CD4-positive, alpha-beta memory T cell (primary cell): Measurements from ENCODE around the gene NPVF. TPM values are rescaled to one million over a fixed set of nuclear protein-coding genes. Genes with fewer than 3 reads are reported as not detected.

Source experiments
- CTCF ChIA-PET: fragments of 350-600 bp; sonication (Branson Sonifier 250); formaldehyde crosslinking; loops from one replicate; lab custom pipeline; 2021; ENCODE audit warnings: inconsistent platforms; ENCODE audit not compliant: partially characterized antibody; lab: Charles Lee
- POLR2A ChIA-PET: fragments of 350-600 bp; sonication (Branson Sonifier 250); formaldehyde crosslinking; loops from one replicate; lab custom pipeline; 2021; ENCODE audit not compliant: partially characterized antibody; lab: Charles Lee
- DNase-seq, 5 donors: peaks; one replicate each; pipeline versions ENCODE4 v3.0.0 to v3.0.0-alpha.2; 2020 to 2022; ENCODE audit warnings: mixed read lengths in 1 of 5
- H3K27ac ChIP-seq: one replicate; pipeline ENCODE4 v1.7.0; 2013; ENCODE audit warnings: low read depth, low read length
- H3K27me3 ChIP-seq: 2 replicates; pipeline ENCODE4 v1.7.0; 2013; ENCODE audit warnings: mild to moderate bottlenecking, low read length, moderate library complexity; ENCODE audit not compliant: insufficient read depth
- H3K36me3 ChIP-seq: 2 replicates; pipeline ENCODE4 v1.7.0; 2013; ENCODE audit warnings: mild to moderate bottlenecking, low read length, moderate library complexity; ENCODE audit not compliant: insufficient read depth
- H3K4me1 ChIP-seq: 2 replicates; pipeline ENCODE4 v1.7.0; 2013; ENCODE audit warnings: mild to moderate bottlenecking, low read length, moderate library complexity; ENCODE audit not compliant: insufficient read depth
- H3K4me3 ChIP-seq, 2 donors: one replicate each; pipeline ENCODE4 v1.7.0; 2013; ENCODE audit warnings: low read length in 2 of 2, mild to moderate bottlenecking in 1 of 2
- H3K9me3 ChIP-seq, 2 donors: one replicate each; pipeline ENCODE4 v1.7.0; 2013; ENCODE audit warnings: low read length in 2 of 2, control low read depth in 1 of 2; ENCODE audit not compliant: control insufficient read depth in 1 of 2
- H3K27ac Mint-ChIP-seq, 7 donors: one replicate each; pipeline ENCODE4 v1.8.0; 2020 to 2021; ENCODE audit warnings: mixed read lengths in 7 of 7, mild to moderate bottlenecking in 6 of 7, inconsistent platforms in 3 of 7, moderate library complexity in 3 of 7
- H3K27me3 Mint-ChIP-seq, 2 donors: one replicate each; pipeline ENCODE4 v1.8.0; 2020 to 2021; ENCODE audit warnings: mixed read lengths in 2 of 2
- H3K36me3 Mint-ChIP-seq, 2 donors: one replicate each; pipeline ENCODE4 v1.8.0; 2020 to 2021; ENCODE audit warnings: mixed read lengths in 2 of 2, inconsistent platforms in 1 of 2, mild to moderate bottlenecking in 1 of 2
- H3K4me1 Mint-ChIP-seq, 4 donors: one replicate each; pipeline ENCODE4 v1.8.0; 2020 to 2021; ENCODE audit warnings: mixed read lengths in 4 of 4, mild to moderate bottlenecking in 1 of 4
- H3K4me3 Mint-ChIP-seq, 8 donors: one replicate each; pipeline ENCODE4 v1.8.0; 2020 to 2021; ENCODE audit warnings: mixed read lengths in 8 of 8, mild to moderate bottlenecking in 7 of 8, moderate library complexity in 6 of 8, inconsistent platforms in 3 of 8
- H3K9me3 Mint-ChIP-seq, 8 donors: one replicate each; pipeline ENCODE4 v1.8.0; 2020 to 2021; ENCODE audit warnings: mixed read lengths in 8 of 8, mild to moderate bottlenecking in 5 of 8, inconsistent platforms in 3 of 8, moderate library complexity in 1 of 8
- intact Hi-C: fragments of 100-400 bp; cut with micrococcal nuclease; formaldehyde crosslinking; loops from one replicate; pipeline ENCODE4 v1.15.1; 2023
- polyA plus RNA-seq, 2 donors: library from polyadenylated mRNA; unstranded; fragments of 300-500 nt; fragmentation: Illumina TruSeq; gene quantifications; one replicate each; pipeline ENCODE4 v1.2.3, GENCODE V29; 2021
- total RNA-seq, 2 experiments: library from RNA; stranded (reverse); gene quantifications; one replicate each; pipeline ENCODE4 v1.2.3, GENCODE V29; 2021

NPVF gene
- total and polyA plus RNA-seq, 4 experiments from 2014 or later, result not detected

GRCh38 chr7:25216837-25217236 is 11.4 kb downstream of the NPVF start:
- H3K9me3 ChIP-seq, result no peaks in the 10 kb centered on the region
- no peak overlapping the region for H3K27ac ChIP-seq
- POLR2A ChIA-PET, result no interaction called here
- peak in 4 of 5 donors; percentile 20 to 42 (median 28) for DNase-seq
- no peaks in the 10 kb centered on the region for H3K36me3 ChIP-seq
- Mint-ChIP-seq H3K9me3 (no peaks in the 10 kb centered on the region), H3K36me3 (no peaks in the 10 kb centered on the region), H3K4me1 (no peaks in the 10 kb centered on the region), H3K27ac (no peak overlapping the region), H3K27me3 (peaks cover 15 to 25% of the 10 kb centered on the region in 2 donors), H3K4me3 (no peak overlapping the region)
- H3K4me1 ChIP-seq, result no peaks in the 10 kb centered on the region
- no peak overlapping the region for H3K4me3 ChIP-seq
- intact Hi-C loops, result no loop called here
- CTCF ChIA-PET, result interaction anchor here (0.7 to 2.5 kb wide), 11 partner anchors 8 to 370 kb away, joined by 3 to 8 read pairs (median 5); no protein-coding TSS in a partner anchor
- no peaks in the 10 kb centered on the region for H3K27me3 ChIP-seq

GRCh38 chr7:25215694-25216335 is 12.5 kb downstream of the NPVF start:
- Histone ChIP-seq H3K4me1 (no peaks in the 10 kb centered on the region), H3K27me3 (no peaks in the 10 kb centered on the region), H3K4me3 (no peak overlapping the region), H3K9me3 (no peaks in the 10 kb centered on the region), H3K36me3 (no peaks in the 10 kb centered on the region), H3K27ac (no peak overlapping the region)
- no peak overlapping the region for H3K27ac Mint-ChIP-seq
- peaks cover 14 to 17% of the 10 kb centered on the region in 2 donors for H3K27me3 Mint-ChIP-seq
- POLR2A ChIA-PET, result no interaction called here
- no peak for DNase-seq
- H3K9me3 Mint-ChIP-seq, result peaks cover 0 to 4% (median 0%) of the 10 kb centered on the region in 8 donors
- peaks cover 0 to 2% (median 0%) of the 10 kb centered on the region in 4 donors for H3K4me1 Mint-ChIP-seq
- H3K36me3 Mint-ChIP-seq, result no peaks in the 10 kb centered on the region
- CTCF ChIA-PET, result interaction anchor here (1.1 to 2.5 kb wide), 3 partner anchors 10 to 19 kb away, joined by 4 to 8 read pairs (median 5); no protein-coding TSS in a partner anchor
- H3K4me3 Mint-ChIP-seq, result no peak overlapping the region
- intact Hi-C loops, result no loop called here

GRCh38 chr7:25208525-25209221 is 19.6 kb downstream of the NPVF start:
- H3K4me1 ChIP-seq, result no peaks in the 10 kb centered on the region
- no peaks in the 10 kb centered on the region for H3K9me3 ChIP-seq
- no peaks in the 10 kb centered on the region for H3K36me3 ChIP-seq
- peaks cover 25 to 27% of the 10 kb centered on the region in 2 donors for H3K27me3 Mint-ChIP-seq
- H3K4me3 Mint-ChIP-seq, result no peak overlapping the region
- peaks cover 0 to 8% (median 3%) of the 10 kb centered on the region in 8 donors for H3K9me3 Mint-ChIP-seq
- DNase-seq, result no peak
- intact Hi-C loops, result no loop called here
- CTCF ChIA-PET, result interaction anchor here (1.7 kb wide), 1 partner anchor 9 kb away, joined by 8 read pairs; no protein-coding TSS in a partner anchor
- H3K27ac ChIP-seq, result no peak overlapping the region
- peaks cover 0 to 2% (median 0%) of the 10 kb centered on the region in 4 donors for H3K4me1 Mint-ChIP-seq
- no peaks in the 10 kb centered on the region for H3K36me3 Mint-ChIP-seq
- no peak overlapping the region for H3K27ac Mint-ChIP-seq
- POLR2A ChIA-PET, result no interaction called here
- H3K27me3 ChIP-seq, result no peaks in the 10 kb centered on the region
- H3K4me3 ChIP-seq, result no peak overlapping the region

- H3K27me3 ChIP-seq, result no peaks in the 10 kb centered on the region
- Mint-ChIP-seq H3K27me3 (peaks cover 26 to 32% of the 10 kb centered on the region in 2 donors), H3K36me3 (no peaks in the 10 kb centered on the region), H3K4me3 (no peak overlapping the region), H3K4me1 (peaks cover 0 to 2% (median 0%) of the 10 kb centered on the region in 4 donors), H3K27ac (no peak overlapping the region), H3K9me3 (peaks cover 0 to 8% (median 3%) of the 10 kb centered on the region in 8 donors)
- H3K27ac ChIP-seq, result no peak overlapping the region
- intact Hi-C loops, result no loop called here
- H3K9me3 ChIP-seq, result no peaks in the 10 kb centered on the region
- no peaks in the 10 kb centered on the region for H3K4me1 ChIP-seq
- H3K4me3 ChIP-seq, result no peak overlapping the region
- CTCF ChIA-PET, result interaction anchor here (1.7 kb wide), 2 partner anchors 9 to 360 kb away, joined by 4 to 8 read pairs; no protein-coding TSS in a partner anchor
- POLR2A ChIA-PET, result no interaction called here
- no peaks in the 10 kb centered on the region for H3K36me3 ChIP-seq
- DNase-seq, result no peak
Observed at GRCh38 chr7:25207887-25208286, 20.4 kb downstream of the NPVF start.

- Mint-ChIP-seq H3K27me3 (peaks cover 24 to 33% of the 10 kb centered on the region in 2 donors), H3K9me3 (peaks cover 0 to 8% (median 3%) of the 10 kb centered on the region in 8 donors), H3K27ac (no peak overlapping the region), H3K4me1 (peaks cover 0 to 2% (median 0%) of the 10 kb centered on the region in 4 donors), H3K4me3 (no peak overlapping the region), H3K36me3 (no peaks in the 10 kb centered on the region)
- Histone ChIP-seq H3K9me3 (no peaks in the 10 kb centered on the region), H3K4me3 (no peak overlapping the region), H3K27me3 (no peaks in the 10 kb centered on the region), H3K4me1 (no peaks in the 10 kb centered on the region), H3K36me3 (no peaks in the 10 kb centered on the region), H3K27ac (no peak overlapping the region)
- ChIA-PET POLR2A (no interaction called here), CTCF (interaction anchor here (1.3 to 1.7 kb wide), 2 partner anchors 9 to 361 kb away, joined by 4 to 5 read pairs; no protein-coding TSS in a partner anchor)
- DNase-seq, result no peak
- intact Hi-C loops, result no loop called here
Observed at GRCh38 chr7:25206765-25207164, 21.5 kb downstream of the NPVF start.

GRCh38 chr7:25196132-25196896 is 32.0 kb downstream of the NPVF start:
- H3K9me3 ChIP-seq, result no peaks in the 10 kb centered on the region
- Mint-ChIP-seq H3K27me3 (peaks cover 2 to 4% of the 10 kb centered on the region in 2 donors), H3K36me3 (no peaks in the 10 kb centered on the region), H3K4me3 (peak overlapping the region in 1 of 8 donors; percentile 5), H3K4me1 (no peaks in the 10 kb centered on the region), H3K27ac (no peak overlapping the region), H3K9me3 (peaks cover 0 to 11% (median 1%) of the 10 kb centered on the region in 8 donors)
- H3K36me3 ChIP-seq, result no peaks in the 10 kb centered on the region
- no peak overlapping the region for H3K27ac ChIP-seq
- H3K4me3 ChIP-seq, result no peak overlapping the region
- H3K4me1 ChIP-seq, result no peaks in the 10 kb centered on the region
- intact Hi-C loops, result no loop called here
- ChIA-PET CTCF (interaction anchor here (1.0 kb wide), 1 partner anchor 20 kb away, joined by 4 read pairs; no protein-coding TSS in a partner anchor), POLR2A (no interaction called here)
- DNase-seq, result no peak
- no peaks in the 10 kb centered on the region for H3K27me3 ChIP-seq
